HL-60 (cell line): ENCODE data around the gene IRAK1.

Experiments used
- CTCF ChIP-seq: IDR thresholded peaks from one replicate; pipeline ENCODE4 v1.5.1; 2011; ENCODE audit warnings: low read length, control low read depth, inconsistent platforms; ENCODE audit not compliant: insufficient read depth
- REST ChIP-seq: IDR thresholded peaks from 2 replicates; pipeline ENCODE4 v1.6.1; 2012; ENCODE audit warnings: low read depth; ENCODE audit not compliant: insufficient replicate concordance

DNA sequence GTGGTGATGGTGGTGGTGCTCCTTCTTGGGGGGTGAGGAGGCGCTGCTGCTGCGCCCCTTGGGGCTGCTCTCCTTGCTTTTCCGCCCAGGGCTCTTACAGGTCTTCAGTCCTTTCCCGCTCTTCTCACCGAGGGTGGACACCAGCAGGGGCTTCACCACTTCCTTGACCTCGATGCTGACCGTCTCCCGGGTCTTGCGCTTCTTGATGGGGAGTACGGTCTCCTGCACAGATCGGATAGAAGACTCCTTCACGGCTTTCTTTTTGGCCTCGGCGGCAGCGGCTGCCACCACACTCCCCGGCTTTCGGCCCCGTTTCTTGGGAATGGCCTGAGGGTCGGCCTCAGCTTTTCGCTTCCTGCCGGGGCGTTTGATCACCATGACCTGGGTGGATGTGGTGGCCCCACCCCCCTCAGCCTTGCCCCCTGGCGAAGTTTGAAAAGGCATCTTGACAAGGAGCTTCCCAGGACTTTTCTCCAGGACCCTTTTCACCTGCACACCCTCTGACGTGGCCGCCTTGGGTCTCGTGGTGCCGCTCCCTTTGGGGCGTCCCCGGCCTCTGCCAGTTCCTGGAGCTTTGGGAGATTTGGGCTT lies 11.1 kb upstream of the IRAK1 start:
- TF ChIP-seq CTCF (no peak), REST (no peak)
